DOHH2 (cell line): ENCODE data around the gene SRPK2.
"Not testable (repeated sequence)": the region's sequence is repeated elsewhere in the genome, so short reads cannot be mapped to it uniquely, and the experiment has no call there.

ENCODE experiments used
- H3F3A ChIP-seq: fragments of 200-600 bp; sonication (generic), shearing (Covaris generic); 2 replicates; pipeline ENCODE4 v1.6.0; 2016; ENCODE audit warnings: antibody characterized with exemption, mild to moderate bottlenecking; ENCODE audit not compliant: control insufficient read depth, insufficient read depth
- H3K27ac ChIP-seq: fragments of 200-600 bp; sonication (generic); 2 replicates; pipeline ENCODE4 v1.5.1; 2014; ENCODE audit warnings: low read depth, mild to moderate bottlenecking, low read length, moderate library complexity
- H3K27me3 ChIP-seq: fragments of 200-600 bp; sonication (generic); 2 replicates; pipeline ENCODE4 v1.6.1; 2014; ENCODE audit warnings: mild to moderate bottlenecking, low read length, mixed read lengths; ENCODE audit not compliant: control insufficient read depth
- H3K36me3 ChIP-seq: fragments of 200-600 bp; sonication (generic); 2 replicates; pipeline ENCODE4 v1.6.1; 2014; ENCODE audit warnings: mild to moderate bottlenecking, low read length, moderate library complexity, mixed read lengths; ENCODE audit not compliant: control insufficient read depth
- H3K4me1 ChIP-seq: fragments of 200-600 bp; sonication (generic); 2 replicates; pipeline ENCODE4 v1.6.1; 2014; ENCODE audit warnings: mild to moderate bottlenecking, low read length, mixed read lengths; ENCODE audit not compliant: control insufficient read depth
- H3K4me2 ChIP-seq: fragments of 200-600 bp; sonication (generic); 2 replicates; pipeline ENCODE4 v1.6.0; 2014; ENCODE audit warnings: mild to moderate bottlenecking, low read length, moderate library complexity
- H3K4me3 ChIP-seq: fragments of 200-600 bp; sonication (generic); 2 replicates; pipeline ENCODE4 v1.5.1; 2014; ENCODE audit warnings: mild to moderate bottlenecking, low read length, mixed read lengths
- H3K79me2 ChIP-seq: fragments of 200-600 bp; sonication (generic); 2 replicates; pipeline ENCODE4 v1.6.1; 2014; ENCODE audit warnings: mild to moderate bottlenecking, low read length, mixed read lengths; ENCODE audit not compliant: control insufficient read depth
- H3K9me2 ChIP-seq: fragments of 200-600 bp; sonication (generic); replicated peaks from 2 replicates; pipeline ENCODE4 v1.6.1; 2014; ENCODE audit warnings: mild to moderate bottlenecking, low read length, mixed read lengths; ENCODE audit not compliant: control insufficient read depth
- H3K9me3 ChIP-seq: fragments of 200-600 bp; sonication (generic); 2 replicates; pipeline ENCODE4 v1.6.1; 2014; ENCODE audit warnings: antibody characterized with exemption, low read length, mixed read lengths; ENCODE audit not compliant: control insufficient read depth, insufficient read depth
- H4K20me1 ChIP-seq: fragments of 200-600 bp; sonication (generic); 2 replicates; pipeline ENCODE4 v1.6.0; 2014; ENCODE audit warnings: low read depth, mild to moderate bottlenecking, antibody characterized with exemption, low read length, moderate library complexity; ENCODE audit not compliant: control insufficient read depth, insufficient read depth
- CTCF ChIP-seq: fragments of 200-600 bp; sonication (generic); IDR thresholded peaks from one replicate; pipeline ENCODE4 v1.5.1; 2014; ENCODE audit warnings: antibody characterized with exemption, mild to moderate bottlenecking, low read depth, low read length; ENCODE audit not compliant: poor library complexity, severe bottlenecking
- EZH2phosphoT487 ChIP-seq: fragments of 200-600 bp; sonication (generic); IDR thresholded peaks from 2 replicates; pipeline ENCODE4 v1.6.1; 2017; ENCODE audit warnings: borderline replicate concordance, mild to moderate bottlenecking, antibody characterized with exemption, low read length, moderate library complexity, mixed read lengths

SRPK2 gene

GRCh38 chr7:105365541-105366534 lies 22.9 kb downstream of the SRPK2 start:
- Histone ChIP-seq H3F3A (no peaks in the 10 kb centered on the region), H3K9me3 (no peaks in the 10 kb centered on the region), H3K4me3 (no peak overlapping the region), H3K4me2 (no peak overlapping the region), H4K20me1 (0 out of 2 replicates have a peak, but pooled peaks cover 3% of the 10 kb centered on the region), H3K79me2 (peaks cover 24% of the 10 kb centered on the region), H3K27ac (no peak overlapping the region), H3K27me3 (no peaks in the 10 kb centered on the region), H3K9me2 (no peaks in the 10 kb centered on the region), H3K4me1 (no peaks in the 10 kb centered on the region), H3K36me3 (no peaks in the 10 kb centered on the region)
- no peak for TF ChIP-seq CTCF
- no peak for TF ChIP-seq EZH2phosphoT487

GRCh38 chr7:105364684-105365083 lies 24.0 kb downstream of the SRPK2 start:
- no peak overlapping the region for H3K4me2 ChIP-seq
- H3K79me2 ChIP-seq = peaks cover 16% of the 10 kb centered on the region
- TF ChIP-seq CTCF = no peak
- TF ChIP-seq EZH2phosphoT487 = no peak
- H3F3A ChIP-seq = no peaks in the 10 kb centered on the region
- no peaks in the 10 kb centered on the region for H3K9me2 ChIP-seq
- H3K4me1 ChIP-seq = no peaks in the 10 kb centered on the region
- 0 out of 2 replicates have a peak, but pooled peaks cover 3% of the 10 kb centered on the region for H4K20me1 ChIP-seq
- no peak overlapping the region for H3K4me3 ChIP-seq
- no peak overlapping the region for H3K27ac ChIP-seq
- H3K27me3 ChIP-seq = no peaks in the 10 kb centered on the region
- H3K36me3 ChIP-seq = no peaks in the 10 kb centered on the region
- no peaks in the 10 kb centered on the region for H3K9me3 ChIP-seq

- H3K9me2 ChIP-seq, H4K20me1 ChIP-seq: not testable (repeated sequence)
Measured at GRCh38 chr7:105363657-105364056, 25.1 kb downstream of the SRPK2 start.

GRCh38 chr7:105362685-105363084 lies 26.0 kb downstream of the SRPK2 start:
- not testable (repeated sequence) for H3F3A ChIP-seq, H3K4me2 ChIP-seq, H3K36me3 ChIP-seq, H3K27ac ChIP-seq, H3K9me2 ChIP-seq, H4K20me1 ChIP-seq, H3K27me3 ChIP-seq, H3K79me2 ChIP-seq, H3K9me3 ChIP-seq, H3K4me3 ChIP-seq, H3K4me1 ChIP-seq

More at GRCh38 chr7:105363657-105364056, 25.1 kb downstream of the SRPK2 start:
- H3K27ac ChIP-seq, H3K27me3 ChIP-seq, H3K4me3 ChIP-seq, H3K4me1 ChIP-seq, H3K4me2 ChIP-seq, H3K36me3 ChIP-seq, H3F3A ChIP-seq, H3K9me3 ChIP-seq: not testable (repeated sequence)
- H3K79me2 ChIP-seq = peaks cover 12% of the 10 kb centered on the region

GRCh38 chr7:105361995-105362394 lies 26.7 kb downstream of the SRPK2 start:
- not testable (repeated sequence) for H3K4me3 ChIP-seq, H3K4me2 ChIP-seq, H3K27ac ChIP-seq, H3K36me3 ChIP-seq, H3K27me3 ChIP-seq, H4K20me1 ChIP-seq, H3K9me2 ChIP-seq, H3K79me2 ChIP-seq, H3K4me1 ChIP-seq, H3K9me3 ChIP-seq, H3F3A ChIP-seq

- not testable (repeated sequence) for H4K20me1 ChIP-seq, H3K9me2 ChIP-seq, H3K4me3 ChIP-seq, H3K9me3 ChIP-seq, H3K79me2 ChIP-seq, H3K4me2 ChIP-seq, H3K36me3 ChIP-seq, H3K27ac ChIP-seq, H3F3A ChIP-seq, H3K27me3 ChIP-seq
- H3K4me1 ChIP-seq = peaks cover 13% of the 10 kb centered on the region
Measured at GRCh38 chr7:105360149-105360548, 28.6 kb downstream of the SRPK2 start.
